GM21381 (cell line): Measurements from ENCODE around the gene DIAPH3.

Experiments
- ATAC-seq: cut with Tn5 transposase; IDR thresholded peaks from one replicate; pipeline ENCODE4 v1.9.1; 2021; ENCODE audit warnings: mild to moderate bottlenecking, moderate library complexity; ENCODE audit not compliant: unreplicated experiment

Gene DIAPH3

GRCh38 chr13:59877933-59878332 lies 285.8 kb downstream of the DIAPH3 start:
- no peak for ATAC-seq

GRCh38 chr13:59874973-59875372 lies 288.8 kb downstream of the DIAPH3 start:
- no peak for ATAC-seq

GRCh38 chr13:59873856-59874255 lies 289.9 kb downstream of the DIAPH3 start:
- no peak for ATAC-seq

- ATAC-seq: no peak
Observed at GRCh38 chr13:59873309-59873708, 290.4 kb downstream of the DIAPH3 start.

GRCh38 chr13:59867867-59868266 lies 295.9 kb downstream of the DIAPH3 start:
- no peak for ATAC-seq

GRCh38 chr13:59865398-59865797 lies 298.3 kb downstream of the DIAPH3 start:
- ATAC-seq: no peak

GRCh38 chr13:59863621-59864020 lies 300.1 kb downstream of the DIAPH3 start:
- ATAC-seq: no peak

- ATAC-seq: no peak
Observed at GRCh38 chr13:59861676-59862075, 302.1 kb downstream of the DIAPH3 start.

GRCh38 chr13:59856281-59856810 lies 307.4 kb downstream of the DIAPH3 start:
- ATAC-seq: no peak

GRCh38 chr13:59846845-59847620 lies 316.7 kb downstream of the DIAPH3 start:
- no peak for ATAC-seq

- no peak for ATAC-seq
Observed at GRCh38 chr13:59843040-59843439, 320.7 kb downstream of the DIAPH3 start.

- ATAC-seq: no peak
Observed at GRCh38 chr13:59842507-59842906, 321.2 kb downstream of the DIAPH3 start.

- ATAC-seq: no peak
Observed at GRCh38 chr13:59839186-59839585, 324.5 kb downstream of the DIAPH3 start.

- no peak for ATAC-seq
Observed at GRCh38 chr13:59837101-59837500, 326.6 kb downstream of the DIAPH3 start.

- no peak for ATAC-seq
Observed at GRCh38 chr13:59835569-59835968, 328.2 kb downstream of the DIAPH3 start.

GRCh38 chr13:59834801-59835200 lies 328.9 kb downstream of the DIAPH3 start:
- ATAC-seq: no peak

- ATAC-seq: no peak
Observed at GRCh38 chr13:59829690-59830089, 334.0 kb downstream of the DIAPH3 start.

- ATAC-seq: no peak
Observed at GRCh38 chr13:59823486-59823885, 340.2 kb downstream of the DIAPH3 start.

- ATAC-seq: no peak
Observed at GRCh38 chr13:59809564-59809963, 354.2 kb downstream of the DIAPH3 start.

- no peak for ATAC-seq
Observed at GRCh38 chr13:59806801-59807200, 356.9 kb downstream of the DIAPH3 start.

GRCh38 chr13:59801107-59801880 lies 362.4 kb downstream of the DIAPH3 start:
- no peak for ATAC-seq

- ATAC-seq: no peak
Observed at GRCh38 chr13:59793107-59793506, 370.6 kb downstream of the DIAPH3 start.
